ENCODE results near the gene FKRP.

- TF ChIP-seq EP300 (IDR thresholded peaks at IDR 0.05) (no peak), CTCF (IDR thresholded peaks at IDR 0.05) (no peak)
Observed at GRCh38 chr19:46803555-46803954, 57.7 kb downstream of the FKRP start.

Measured in ovary (tissue), 3 donors.